Measurements from ENCODE around the gene TBC1D24. TPM values are rescaled to one million over a fixed set of nuclear protein-coding genes. Genes with fewer than 3 reads are reported as not detected.
"Not testable (repeated sequence)": the region's sequence is repeated elsewhere in the genome, so short reads cannot be mapped to it uniquely, and the experiment has no call there.

Gene TBC1D24
- polyA plus RNA-seq, 1 donor (not counting 4 experiments of a cell fraction or from before 2014, with no cell fraction given): 3.0 TPM

DNA sequence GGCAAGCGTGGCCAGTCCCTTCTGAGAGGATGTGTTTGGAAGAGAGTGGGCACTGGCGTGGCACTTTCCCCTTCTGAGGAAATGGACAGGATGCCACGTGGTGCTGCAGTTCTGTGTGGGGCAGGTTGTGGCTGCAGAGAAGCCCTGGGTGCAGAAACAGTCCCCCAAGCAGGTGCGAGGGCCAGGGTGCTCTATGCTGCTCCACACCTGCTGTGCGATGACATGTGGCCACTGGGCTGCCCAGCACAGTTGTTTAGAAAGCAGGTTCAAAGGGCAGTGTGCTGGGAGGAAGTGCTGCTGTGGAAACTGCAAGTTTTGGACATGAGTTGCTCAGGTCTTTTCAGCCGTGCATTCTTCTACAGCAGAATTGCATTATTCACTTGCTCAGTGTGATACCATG is 66.5 kb downstream of the TBC1D24 start:
- dilution Hi-C loops (cut with MboI; ENCODE audit: extremely low pct_ligation_motif_present, low sequenced_read_pairs); H3K9me1 ChIP-seq (ENCODE audit: control insufficient read depth, extremely low read depth, insufficient read depth, low read length); DNase-seq (ENCODE audit: low read depth, low spot score); H3K4me3 ChIP-seq (ENCODE audit: control insufficient read depth in 2 of 3, extremely low read depth in 1 of 3, insufficient read depth in 2 of 3, low read depth in 1 of 3, low read length in 3 of 3); H4K20me1 ChIP-seq (ENCODE audit: control insufficient read depth, extremely low read depth, insufficient read depth, low read length); H3K36me3 ChIP-seq (ENCODE audit: control insufficient read depth in 2 of 2, extremely low read depth in 1 of 2, insufficient read depth in 2 of 2, low read length in 2 of 2); H3K9ac ChIP-seq (ENCODE audit: control insufficient read depth, extremely low read depth, insufficient read depth, low read length); FAIRE-seq; H3K4me2 ChIP-seq (ENCODE audit: control insufficient read depth, extremely low read depth, insufficient read depth, low read depth, low read length); H3K27ac ChIP-seq (ENCODE audit: control insufficient read depth, insufficient read depth, low read length); H3K9me3 ChIP-seq (ENCODE audit: control insufficient read depth, low read depth, low read length); H3K27me3 ChIP-seq (ENCODE audit: control insufficient read depth, extremely low read depth, insufficient read depth, low read length); H2AFZ ChIP-seq (ENCODE audit: control insufficient read depth, low read length): not testable (repeated sequence)
- Histone ChIP-seq H3K4me1 (ENCODE audit: control insufficient read depth, extremely low read depth, insufficient read depth, low read length) (peaks cover 16% of the 10 kb centered on the region), H3K79me2 (ENCODE audit: control insufficient read depth, insufficient read depth, low read length) (peaks cover 57% of the 10 kb centered on the region)

DNA sequence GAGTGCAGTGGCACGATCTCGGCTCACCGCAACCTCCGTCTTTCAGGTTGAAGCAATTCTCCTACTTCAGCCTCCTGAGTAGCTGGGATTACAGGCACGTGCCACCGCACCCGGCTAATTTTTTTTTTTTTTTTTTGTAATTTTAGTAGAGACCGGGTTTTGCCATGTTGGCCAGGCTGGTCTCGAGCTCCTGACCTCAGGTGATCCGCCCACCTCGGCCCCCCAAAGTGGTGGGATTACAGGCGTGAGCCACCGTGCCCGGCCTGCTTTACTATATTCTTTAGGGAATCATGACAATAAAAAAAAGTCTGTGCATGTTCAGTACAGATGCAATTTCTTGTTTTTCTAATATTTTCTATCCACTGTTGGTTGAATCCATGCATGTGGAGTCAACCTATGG is 68.8 kb downstream of the TBC1D24 start:
- H3K9me1 ChIP-seq (ENCODE audit: control insufficient read depth, extremely low read depth, insufficient read depth, low read length); H3K36me3 ChIP-seq (ENCODE audit: control insufficient read depth in 2 of 2, extremely low read depth in 1 of 2, insufficient read depth in 2 of 2, low read length in 2 of 2); H3K9me3 ChIP-seq (ENCODE audit: control insufficient read depth, low read depth, low read length); H3K9ac ChIP-seq (ENCODE audit: control insufficient read depth, extremely low read depth, insufficient read depth, low read length); H4K20me1 ChIP-seq (ENCODE audit: control insufficient read depth, extremely low read depth, insufficient read depth, low read length); H2AFZ ChIP-seq (ENCODE audit: control insufficient read depth, low read length); H3K27ac ChIP-seq (ENCODE audit: control insufficient read depth, insufficient read depth, low read length); FAIRE-seq; DNase-seq (ENCODE audit: low read depth, low spot score); H3K4me3 ChIP-seq (ENCODE audit: control insufficient read depth in 2 of 3, extremely low read depth in 1 of 3, insufficient read depth in 2 of 3, low read depth in 1 of 3, low read length in 3 of 3); H3K4me1 ChIP-seq (ENCODE audit: control insufficient read depth, extremely low read depth, insufficient read depth, low read length); H3K4me2 ChIP-seq (ENCODE audit: control insufficient read depth, extremely low read depth, insufficient read depth, low read depth, low read length); H3K27me3 ChIP-seq (ENCODE audit: control insufficient read depth, extremely low read depth, insufficient read depth, low read length); dilution Hi-C loops (cut with MboI; ENCODE audit: extremely low pct_ligation_motif_present, low sequenced_read_pairs): not testable (repeated sequence)
- H3K79me2 ChIP-seq (ENCODE audit: control insufficient read depth, insufficient read depth, low read length): peaks cover 56% of the 10 kb centered on the region

DNA sequence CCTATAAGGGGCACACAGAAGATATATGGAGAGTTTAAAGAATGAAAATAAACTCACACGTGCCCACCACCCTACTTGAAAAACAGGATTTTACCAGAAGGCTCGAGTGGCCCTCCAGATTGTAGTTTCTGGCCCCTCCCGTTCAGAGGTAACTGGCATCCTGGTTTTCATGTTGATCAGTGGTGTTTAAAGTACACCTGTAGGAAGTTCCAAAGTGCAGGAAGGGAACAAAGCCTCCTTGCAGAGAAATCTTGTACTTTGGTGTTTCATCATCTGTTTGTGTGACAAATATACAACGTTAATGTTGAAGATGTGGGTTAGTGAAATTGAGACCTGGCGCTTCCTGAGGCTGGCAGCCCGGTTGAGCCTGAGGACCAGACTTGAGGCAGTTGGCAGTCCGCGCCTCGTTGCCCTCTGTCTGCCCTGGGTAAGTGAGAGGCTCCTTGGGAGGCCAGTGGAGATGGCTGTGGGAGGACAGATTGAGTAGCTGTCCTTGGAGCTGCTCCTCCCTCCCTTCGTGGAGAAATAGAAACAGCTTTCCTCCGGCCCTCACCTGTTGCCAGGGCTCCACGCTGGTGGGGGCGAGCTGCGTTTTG is 75.5 kb downstream of the TBC1D24 start:
- DNase-seq (ENCODE audit: low read depth, low spot score); FAIRE-seq; H2AFZ ChIP-seq (ENCODE audit: control insufficient read depth, low read length); H3K27ac ChIP-seq (ENCODE audit: control insufficient read depth, insufficient read depth, low read length); H3K9me1 ChIP-seq (ENCODE audit: control insufficient read depth, extremely low read depth, insufficient read depth, low read length); H3K36me3 ChIP-seq (ENCODE audit: control insufficient read depth in 2 of 2, extremely low read depth in 1 of 2, insufficient read depth in 2 of 2, low read length in 2 of 2); H3K9me3 ChIP-seq (ENCODE audit: control insufficient read depth, low read depth, low read length); H3K4me3 ChIP-seq (ENCODE audit: control insufficient read depth in 2 of 3, extremely low read depth in 1 of 3, insufficient read depth in 2 of 3, low read depth in 1 of 3, low read length in 3 of 3); H4K20me1 ChIP-seq (ENCODE audit: control insufficient read depth, extremely low read depth, insufficient read depth, low read length); H3K4me2 ChIP-seq (ENCODE audit: control insufficient read depth, extremely low read depth, insufficient read depth, low read depth, low read length); H3K4me1 ChIP-seq (ENCODE audit: control insufficient read depth, extremely low read depth, insufficient read depth, low read length); dilution Hi-C loops (cut with MboI; ENCODE audit: extremely low pct_ligation_motif_present, low sequenced_read_pairs); H3K27me3 ChIP-seq (ENCODE audit: control insufficient read depth, extremely low read depth, insufficient read depth, low read length); H3K9ac ChIP-seq (ENCODE audit: control insufficient read depth, extremely low read depth, insufficient read depth, low read length): not testable (repeated sequence)
- H3K79me2 ChIP-seq (ENCODE audit: control insufficient read depth, insufficient read depth, low read length): peaks cover 16% of the 10 kb centered on the region

DNA sequence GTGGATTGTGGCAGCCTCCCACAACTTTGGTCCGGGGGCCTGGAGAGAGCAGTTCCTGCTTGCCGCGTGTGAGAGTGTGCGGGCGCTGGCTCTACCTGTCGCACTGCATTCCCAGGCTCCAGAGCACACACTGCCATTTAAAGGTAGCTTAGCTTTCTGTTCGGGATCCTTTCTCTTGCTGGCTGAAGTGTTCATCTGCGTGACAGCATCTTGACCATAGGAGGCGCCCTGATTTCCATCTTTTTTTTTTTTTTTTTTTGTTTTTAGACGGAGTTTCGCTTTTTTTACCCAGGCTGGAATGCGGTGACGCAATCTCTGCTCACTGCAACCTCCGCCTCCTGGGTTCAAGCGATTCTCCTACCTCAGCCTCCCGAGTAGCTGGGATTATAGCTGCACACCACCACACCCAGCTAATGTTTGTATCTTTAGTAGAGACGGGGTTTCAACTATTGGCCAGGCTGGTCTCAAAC is 76.5 kb downstream of the TBC1D24 start:
- H3K27me3 ChIP-seq (ENCODE audit: control insufficient read depth, extremely low read depth, insufficient read depth, low read length); H3K9me3 ChIP-seq (ENCODE audit: control insufficient read depth, low read depth, low read length); H3K79me2 ChIP-seq (ENCODE audit: control insufficient read depth, insufficient read depth, low read length); H3K4me1 ChIP-seq (ENCODE audit: control insufficient read depth, extremely low read depth, insufficient read depth, low read length); dilution Hi-C loops (cut with MboI; ENCODE audit: extremely low pct_ligation_motif_present, low sequenced_read_pairs); FAIRE-seq; H3K27ac ChIP-seq (ENCODE audit: control insufficient read depth, insufficient read depth, low read length); H3K36me3 ChIP-seq (ENCODE audit: control insufficient read depth in 2 of 2, extremely low read depth in 1 of 2, insufficient read depth in 2 of 2, low read length in 2 of 2); H3K4me3 ChIP-seq (ENCODE audit: control insufficient read depth in 2 of 3, extremely low read depth in 1 of 3, insufficient read depth in 2 of 3, low read depth in 1 of 3, low read length in 3 of 3); H2AFZ ChIP-seq (ENCODE audit: control insufficient read depth, low read length); H3K9ac ChIP-seq (ENCODE audit: control insufficient read depth, extremely low read depth, insufficient read depth, low read length); DNase-seq (ENCODE audit: low read depth, low spot score); H4K20me1 ChIP-seq (ENCODE audit: control insufficient read depth, extremely low read depth, insufficient read depth, low read length); H3K9me1 ChIP-seq (ENCODE audit: control insufficient read depth, extremely low read depth, insufficient read depth, low read length): not testable (repeated sequence)
- H3K4me2 ChIP-seq (ENCODE audit: control insufficient read depth, extremely low read depth, insufficient read depth, low read depth, low read length): peak overlapping the region; percentile 32

DNA sequence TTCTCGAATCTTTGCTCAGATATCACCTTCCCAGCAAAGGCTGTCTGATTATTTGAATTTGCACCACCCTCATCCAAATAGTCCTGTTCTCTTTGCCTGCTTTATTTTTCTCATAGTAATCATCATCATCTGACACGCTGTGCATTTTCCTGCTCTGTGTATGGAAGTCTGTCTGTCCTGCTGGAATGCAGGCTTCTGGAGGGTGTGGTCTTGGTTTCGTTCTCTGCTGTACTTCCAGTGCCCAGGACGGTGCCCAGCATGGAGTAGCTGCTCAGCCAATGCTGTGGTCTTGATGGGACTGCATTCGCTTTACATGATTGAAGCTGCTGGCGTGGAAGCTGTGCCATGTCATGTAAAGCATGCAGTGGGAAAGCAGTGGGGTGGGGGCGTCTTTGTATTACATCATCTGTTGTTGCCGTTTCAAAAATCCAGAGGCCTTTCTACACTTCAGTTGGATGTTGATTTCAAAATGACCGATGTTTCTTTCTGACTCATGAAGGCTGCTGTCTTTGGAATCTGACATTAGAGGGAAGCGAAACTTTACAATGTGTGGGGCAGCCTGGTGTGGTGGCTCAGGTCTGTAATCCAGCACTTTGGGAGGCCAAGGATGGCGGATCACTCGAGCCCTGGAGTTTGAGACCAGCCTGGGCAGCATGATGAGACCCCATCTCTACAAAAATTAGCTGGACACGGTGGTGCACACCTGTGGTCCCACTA is 79.9 kb downstream of the TBC1D24 start:
- H3K4me3 ChIP-seq (ENCODE audit: control insufficient read depth in 2 of 3, extremely low read depth in 1 of 3, insufficient read depth in 2 of 3, low read depth in 1 of 3, low read length in 3 of 3); FAIRE-seq; DNase-seq (ENCODE audit: low read depth, low spot score): not testable (repeated sequence)

More for the DNA sequence above, 79.9 kb downstream of the TBC1D24 start:
- H3K4me2 ChIP-seq (ENCODE audit: control insufficient read depth, extremely low read depth, insufficient read depth, low read depth, low read length); H4K20me1 ChIP-seq (ENCODE audit: control insufficient read depth, extremely low read depth, insufficient read depth, low read length); H3K9ac ChIP-seq (ENCODE audit: control insufficient read depth, extremely low read depth, insufficient read depth, low read length); H3K9me1 ChIP-seq (ENCODE audit: control insufficient read depth, extremely low read depth, insufficient read depth, low read length); H3K27me3 ChIP-seq (ENCODE audit: control insufficient read depth, extremely low read depth, insufficient read depth, low read length); H3K79me2 ChIP-seq (ENCODE audit: control insufficient read depth, insufficient read depth, low read length); H2AFZ ChIP-seq (ENCODE audit: control insufficient read depth, low read length); dilution Hi-C loops (cut with MboI; ENCODE audit: extremely low pct_ligation_motif_present, low sequenced_read_pairs); H3K9me3 ChIP-seq (ENCODE audit: control insufficient read depth, low read depth, low read length); H3K27ac ChIP-seq (ENCODE audit: control insufficient read depth, insufficient read depth, low read length); H3K4me1 ChIP-seq (ENCODE audit: control insufficient read depth, extremely low read depth, insufficient read depth, low read length); H3K36me3 ChIP-seq (ENCODE audit: control insufficient read depth in 2 of 2, extremely low read depth in 1 of 2, insufficient read depth in 2 of 2, low read length in 2 of 2): not testable (repeated sequence)
